Esophagus muscularis mucosa (tissue), 4 donors: Measurements from ENCODE around the gene SCAMP3. TPM values are rescaled to one million over a fixed set of nuclear protein-coding genes. Genes with fewer than 3 reads are reported as not detected.

Experiments
- DNase-seq: peaks from one replicate; pipeline ENCODE4 v3.0.0-alpha.2; 2017; ENCODE audit errors: extremely low spot score
- H3K27ac ChIP-seq, 4 donors: fragments of 200-600 bp; sonication (generic); replicated peaks in 1 of 4; 1 replicate in 3 of 4; 2 replicates in 1 of 4; pipeline ENCODE4 v1.5.1; 2016 to 2019; ENCODE audit warnings: mild to moderate bottlenecking in 1 of 4
- H3K27me3 ChIP-seq, 4 donors: fragments of 200-600 bp; sonication (generic); one replicate each; pipeline versions ENCODE4 v1.5.1 to v1.6.0; 2016 to 2019
- H3K36me3 ChIP-seq, 4 donors: fragments of 200-600 bp; sonication (generic); one replicate each; pipeline ENCODE4 v1.5.1; 2016 to 2019
- H3K4me1 ChIP-seq, 4 donors: fragments of 200-600 bp; sonication (generic); one replicate each; pipeline ENCODE4 v1.5.1; 2016 to 2019
- H3K4me3 ChIP-seq, 4 donors: fragments of 200-600 bp; sonication (generic); 1 replicate in 2 of 4; 2 replicates in 2 of 4; pipeline ENCODE4 v1.5.1; 2016 to 2019; ENCODE audit warnings: mild to moderate bottlenecking in 4 of 4, moderate library complexity in 1 of 4
- H3K9me3 ChIP-seq, 4 donors: fragments of 200-600 bp; sonication (generic); 1 replicate in 3 of 4; 2 replicates in 1 of 4; pipeline ENCODE4 v1.5.1; 2016 to 2019
- CTCF ChIP-seq, 3 experiments: fragments of 200-600 bp in 2 of 3; fragments of 450-650 bp in 1 of 3; sonication (generic) in 2 of 3; IDR thresholded peaks; one replicate each; pipeline ENCODE4 v1.5.1; 2017 to 2019; ENCODE audit warnings: antibody characterized with exemption in 3 of 3, mild to moderate bottlenecking in 2 of 3, moderate library complexity in 1 of 3
- EP300 ChIP-seq: sonication (generic); formaldehyde crosslinking; IDR thresholded peaks from one replicate; pipeline ENCODE4 v1.6.1; 2017; ENCODE audit warnings: antibody characterized with exemption
- POLR2A ChIP-seq: fragments of 450-650 bp; IDR thresholded peaks from one replicate; pipeline ENCODE4 v1.6.1; 2017; ENCODE audit warnings: antibody characterized with exemption, moderate library complexity, mild to moderate bottlenecking, low read depth
- POLR2AphosphoS5 ChIP-seq, 2 donors: sonication (generic); formaldehyde crosslinking; IDR thresholded peaks; one replicate each; pipeline ENCODE4 v1.6.1; 2017; ENCODE audit warnings: antibody characterized with exemption in 2 of 2
- WGBS: methylation state at CpG from one replicate; pipeline ENCODE4 v1.1.5; 2018; 5-methylcytosine and 5-hydroxymethylcytosine counted together
- intact Hi-C: fragments of 100-400 bp; cut with DNase I; formaldehyde crosslinking; loops from one replicate; pipeline ENCODE4 v1.15.1; 2023
- total RNA-seq, 4 donors: library from RNA; depleted of rRNA; stranded (reverse); fragments of >200 nt; gene quantifications; one replicate each; pipeline versions ENCODE4 v1.1.0 to v1.2.1, GENCODE V29; 2016

Gene SCAMP3
- total RNA-seq, 4 donors from 2014 or later, result 33.6 to 56.0 (median 43.5) TPM

- H3K4me1 ChIP-seq, result no peaks in the 10 kb centered on the region
- H3K9me3 ChIP-seq, result no peaks in the 10 kb centered on the region
- intact Hi-C loops, result no loop called here
- H3K36me3 ChIP-seq, result peaks cover 0 to 18% (median 0%) of the 10 kb centered on the region in 4 donors
- TF ChIP-seq CTCF (IDR thresholded peaks at IDR 0.05), result no peak
- TF ChIP-seq POLR2A, result no peak
- TF ChIP-seq POLR2AphosphoS5 (IDR thresholded peaks at IDR 0.05), result no peak
- TF ChIP-seq EP300, result no peak
- no peak overlapping the region for H3K27ac ChIP-seq
- H3K27me3 ChIP-seq, result no peaks in the 10 kb centered on the region
- no peak overlapping the region for H3K4me3 ChIP-seq
- no peak for DNase-seq
- WGBS, result 94% methylated on average over 15 of the region's 18 CpGs
These were observed 23.5 kb upstream of the SCAMP3 start for GRCh38 chr1:155285631-155286044.

DNA sequence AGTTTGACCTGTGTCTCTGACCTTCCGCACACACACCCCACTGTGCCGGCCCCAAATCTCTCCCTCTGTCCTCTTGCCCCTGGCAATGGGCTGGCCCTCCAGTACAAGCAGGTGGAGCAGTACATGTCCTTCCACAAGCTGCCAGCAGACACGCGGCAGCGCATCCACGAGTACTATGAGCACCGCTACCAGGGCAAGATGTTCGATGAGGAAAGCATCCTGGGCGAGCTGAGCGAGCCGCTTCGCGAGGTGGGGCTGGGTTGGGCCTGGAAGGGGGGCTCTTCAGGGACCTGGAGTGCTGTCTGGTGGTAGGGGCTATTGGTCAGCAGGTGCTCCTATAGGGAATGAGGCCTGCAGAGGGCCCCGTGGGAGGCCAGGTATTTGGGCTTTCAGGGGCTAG, 22.9 kb upstream of the SCAMP3 start:
- Histone ChIP-seq H3K27ac (no peak overlapping the region), H3K4me1 (no peaks in the 10 kb centered on the region), H3K4me3 (no peak overlapping the region), H3K36me3 (peaks cover 0 to 18% (median 0%) of the 10 kb centered on the region in 4 donors), H3K9me3 (no peaks in the 10 kb centered on the region), H3K27me3 (no peaks in the 10 kb centered on the region)
- intact Hi-C loops, result no loop called here
- DNase-seq, result no peak
- WGBS, result 84% methylated on average over 3 of the region's 14 CpGs
- TF ChIP-seq CTCF (IDR thresholded peaks at IDR 0.05) (no peak), EP300 (no peak), POLR2A (no peak), POLR2AphosphoS5 (IDR thresholded peaks at IDR 0.05) (no peak)

DNA sequence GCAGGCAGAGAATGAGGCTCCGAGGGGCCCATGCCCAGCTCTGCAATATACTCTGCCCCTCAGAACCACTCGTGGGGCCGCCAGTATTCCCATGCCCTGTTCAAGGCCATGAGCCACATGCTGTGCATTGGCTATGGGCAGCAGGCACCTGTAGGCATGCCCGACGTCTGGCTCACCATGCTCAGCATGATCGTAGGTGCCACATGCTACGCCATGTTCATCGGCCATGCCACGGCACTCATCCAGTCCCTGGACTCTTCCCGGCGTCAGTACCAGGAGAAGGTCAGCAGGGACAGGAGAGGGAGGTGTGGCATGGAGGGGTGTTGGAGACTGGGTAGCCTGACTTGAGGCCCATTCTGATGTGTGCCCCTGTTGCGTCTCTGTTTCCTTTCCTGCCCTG, 22.3 kb upstream of the SCAMP3 start:
- H3K27me3 ChIP-seq, result no peaks in the 10 kb centered on the region
- WGBS, result 96% methylated on average over 12 of the region's 12 CpGs
- DNase-seq, result no peak
- no peaks in the 10 kb centered on the region for H3K4me1 ChIP-seq
- TF ChIP-seq EP300, result no peak
- H3K36me3 ChIP-seq, result peaks cover 0 to 18% (median 0%) of the 10 kb centered on the region in 4 donors
- no peaks in the 10 kb centered on the region for H3K9me3 ChIP-seq
- intact Hi-C loops, result no loop called here
- no peak overlapping the region for H3K27ac ChIP-seq
- H3K4me3 ChIP-seq, result no peak overlapping the region

DNA sequence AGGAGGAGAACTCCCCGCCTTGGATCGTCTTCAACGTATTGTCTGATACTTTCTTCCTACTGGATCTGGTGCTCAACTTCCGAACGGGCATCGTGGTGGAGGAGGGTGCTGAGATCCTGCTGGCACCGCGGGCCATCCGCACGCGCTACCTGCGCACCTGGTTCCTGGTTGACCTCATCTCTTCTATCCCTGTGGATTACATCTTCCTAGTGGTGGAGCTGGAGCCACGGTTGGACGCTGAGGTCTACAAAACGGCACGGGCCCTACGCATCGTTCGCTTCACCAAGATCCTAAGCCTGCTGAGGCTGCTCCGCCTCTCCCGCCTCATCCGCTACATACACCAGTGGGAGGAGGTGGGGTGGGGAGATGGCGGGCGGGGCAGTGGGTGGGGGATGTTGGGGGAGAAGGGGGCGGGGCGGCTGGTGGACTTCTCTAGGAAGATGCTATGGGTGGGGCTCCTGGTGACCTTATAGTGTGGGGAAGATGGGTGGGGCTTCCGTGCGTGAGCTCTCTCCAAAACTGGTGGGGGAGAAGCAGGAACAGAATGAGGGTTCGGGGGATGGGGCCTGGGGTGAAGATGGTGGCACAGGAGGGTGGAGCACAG, 20.4 kb upstream of the SCAMP3 start:
- Histone ChIP-seq H3K36me3 (peaks cover 0 to 11% (median 0%) of the 10 kb centered on the region in 4 donors), H3K27me3 (no peaks in the 10 kb centered on the region), H3K4me1 (peaks cover 9 to 17% (median 12%) of the 10 kb centered on the region in 4 donors), H3K27ac (no peak overlapping the region), H3K4me3 (no peak overlapping the region), H3K9me3 (no peaks in the 10 kb centered on the region)
- no peak for DNase-seq
- no peak for TF ChIP-seq CTCF (IDR thresholded peaks at IDR 0.05)
- 95% methylated on average over 29 of the region's 29 CpGs for WGBS
- intact Hi-C loops, result no loop called here

- Histone ChIP-seq H3K36me3 (peaks cover 0 to 11% (median 0%) of the 10 kb centered on the region in 4 donors), H3K27me3 (no peaks in the 10 kb centered on the region), H3K4me3 (no peak overlapping the region), H3K4me1 (peaks cover 18 to 28% (median 23%) of the 10 kb centered on the region in 4 donors), H3K27ac (no peak overlapping the region), H3K9me3 (no peaks in the 10 kb centered on the region)
- WGBS, result 76% methylated on average over 2 of the region's 2 CpGs
- intact Hi-C loops, result loop anchor here (2.0 to 5.0 kb wide), 2 partner anchors 42 to 313 kb away; partner anchors contain the start of gene RUSC1
- TF ChIP-seq POLR2A, result no peak
- TF ChIP-seq CTCF (IDR thresholded peaks at IDR 0.05), result no peak
- TF ChIP-seq EP300, result no peak
- no peak for TF ChIP-seq POLR2AphosphoS5 (IDR thresholded peaks at IDR 0.05)
- no peak for DNase-seq
These were observed 17.1 kb upstream of the SCAMP3 start for GRCh38 chr1:155279268-155279667.
